Regular cardiac myocyte (primary cell): ENCODE data around the gene IL21R. TPM values are rescaled to one million over a fixed set of nuclear protein-coding genes. Genes with fewer than 3 reads are reported as not detected.

Source experiments
- total RNA-seq: library from RNA; depleted of rRNA; stranded (reverse); fragments of >200 nt; gene quantifications from 2 replicates; pipeline ENCODE4 v1.2.3, GENCODE V29; 2014

Gene IL21R
- 0.28 and 1.2 TPM in 2 replicates for total RNA-seq

GRCh38 chr16:27401768-27402568 lies at the start of gene IL21R:
Gene IL21R (plus strand): TSS chr16:27402174. CDS start chr16:27430072, 27,898 bp downstream.

Other genes starting within 250 kb of the IL21R start
- gene KDM8, start 198.6 kb upstream of the IL21R start, total RNA-seq, result 1.4 and 3.1 TPM in 2 replicates
- 122 and 156 TPM in 2 replicates for gene NSMCE1, start 133.4 kb upstream of the IL21R start, total RNA-seq
- 27.9 and 39.1 TPM in 2 replicates for gene IL4R, start 88.2 kb upstream of the IL21R start, total RNA-seq
- 56.7 and 74.6 TPM in 2 replicates for gene GTF3C1, start 147.7 kb downstream of the IL21R start, total RNA-seq
- 16.3 and 16.7 TPM in 2 replicates for gene KATNIP, start 148.0 kb downstream of the IL21R start, total RNA-seq